Measurements from ENCODE around the gene GLI2.
A peak's percentile ranks its signal among the peaks of the same experiment; 100 is the strongest.

GLI2 gene

GRCh38 chr2:120720231-120720630, 15.4 kb upstream of the GLI2 start:
- Histone ChIP-seq H3K27me3 (ENCODE audit: control insufficient read depth in 3 of 3, insufficient read depth in 3 of 3, low read depth in 1 of 3, low read length in 3 of 3) (peaks cover 0 to 18% (median 0%) of the 10 kb centered on the region in 3 experiments), H3K9me3 (replicated peaks in 1 of 2; ENCODE audit: control insufficient read depth in 2 of 2, insufficient read depth in 1 of 2, low read depth in 1 of 2, low read length in 2 of 2) (peaks cover 0 to 3% of the 10 kb centered on the region in 2 donors), H3K4me3 (ENCODE audit: low read length in 2 of 2) (no peak overlapping the region), H4K8ac (ENCODE audit: low read depth, low read length) (no peak overlapping the region), H3K18ac (ENCODE audit: low read length) (no peak overlapping the region), H4K91ac (ENCODE audit: low read depth, low read length, poor library complexity) (no peak overlapping the region), H2BK12ac (ENCODE audit: low read length) (no peak overlapping the region), H3K4me2 (ENCODE audit: insufficient read depth, low read length, poor library complexity, severe bottlenecking) (no peak overlapping the region), H3K79me1 (ENCODE audit: low read depth, low read length) (no peaks in the 10 kb centered on the region), H2BK5ac (ENCODE audit: low read length) (no peak overlapping the region), H3K4ac (ENCODE audit: low read length) (peak overlapping the region; percentile 71), H2AK5ac (ENCODE audit: low read depth, low read length) (no peak overlapping the region), H3K14ac (ENCODE audit: low read length) (no peak overlapping the region), H2AFZ (ENCODE audit: low read length) (no peak overlapping the region), H2BK15ac (ENCODE audit: low read length) (no peak overlapping the region), H3K36me3 (replicated peaks in 1 of 2; ENCODE audit: control insufficient read depth in 2 of 2, insufficient read depth in 2 of 2, low read length in 2 of 2) (no peaks in the 10 kb centered on the region), H3K9ac (ENCODE audit: low read depth, low read length, poor library complexity) (no peak overlapping the region), H3K27ac (replicated peaks; ENCODE audit: low read length) (no peak overlapping the region), H2BK120ac (ENCODE audit: low read depth, low read length) (no peak overlapping the region), H3K23ac (ENCODE audit: low read depth, low read length, poor library complexity) (no peak overlapping the region), H3K4me1 (ENCODE audit: control insufficient read depth in 2 of 2, insufficient read depth in 1 of 2, low read depth in 1 of 2, low read length in 2 of 2) (peaks cover 12 to 13% of the 10 kb centered on the region in 2 donors)
- WGBS, 2 donors (ENCODE audit: extremely low coverage in 2 of 2, insufficient read length in 2 of 2, insufficient replicate concordance in 1 of 2), result no CpG with 5 or more reads among the region's 7 CpGs
- DNase-seq (ENCODE audit: low spot score), result no peak

- no peak overlapping the region for H4K91ac ChIP-seq (ENCODE audit: low read depth, low read length, poor library complexity)
- H2AK5ac ChIP-seq (ENCODE audit: low read depth, low read length), result no peak overlapping the region
- H3K4ac ChIP-seq (ENCODE audit: low read length), result no peak overlapping the region
- no peak overlapping the region for H4K8ac ChIP-seq (ENCODE audit: low read depth, low read length)
- H2BK5ac ChIP-seq (ENCODE audit: low read length), result no peak overlapping the region
- H3K36me3 ChIP-seq (replicated peaks in 1 of 2; ENCODE audit: control insufficient read depth in 2 of 2, insufficient read depth in 2 of 2, low read length in 2 of 2), result no peaks in the 10 kb centered on the region
- H3K18ac ChIP-seq (ENCODE audit: low read length), result peak overlapping the region; percentile 16
- WGBS, 2 donors (ENCODE audit: extremely low coverage in 2 of 2, insufficient read length in 2 of 2, insufficient replicate concordance in 1 of 2), result no CpG with 5 or more reads among the region's 8 CpGs
- no peak overlapping the region for H3K4me2 ChIP-seq (ENCODE audit: insufficient read depth, low read length, poor library complexity, severe bottlenecking)
- H3K27me3 ChIP-seq (ENCODE audit: control insufficient read depth in 3 of 3, insufficient read depth in 3 of 3, low read depth in 1 of 3, low read length in 3 of 3), result peaks cover 0 to 17% (median 0%) of the 10 kb centered on the region in 3 experiments
- H3K79me1 ChIP-seq (ENCODE audit: low read depth, low read length), result no peaks in the 10 kb centered on the region
- no peak for DNase-seq (ENCODE audit: low spot score)
- H3K4me1 ChIP-seq (ENCODE audit: control insufficient read depth in 2 of 2, insufficient read depth in 1 of 2, low read depth in 1 of 2, low read length in 2 of 2), result peaks cover 12 to 13% of the 10 kb centered on the region in 2 donors
- no peak overlapping the region for H2BK120ac ChIP-seq (ENCODE audit: low read depth, low read length)
- no peak overlapping the region for H2BK15ac ChIP-seq (ENCODE audit: low read length)
- H3K14ac ChIP-seq (ENCODE audit: low read length), result no peak overlapping the region
- no peak overlapping the region for H3K23ac ChIP-seq (ENCODE audit: low read depth, low read length, poor library complexity)
- H2BK12ac ChIP-seq (ENCODE audit: low read length), result no peak overlapping the region
- peaks cover 5 to 6% of the 10 kb centered on the region in 2 donors for H3K9me3 ChIP-seq (replicated peaks in 1 of 2; ENCODE audit: control insufficient read depth in 2 of 2, insufficient read depth in 1 of 2, low read depth in 1 of 2, low read length in 2 of 2)
- no peak overlapping the region for H3K4me3 ChIP-seq (ENCODE audit: low read length in 2 of 2)
- no peak overlapping the region for H3K9ac ChIP-seq (ENCODE audit: low read depth, low read length, poor library complexity)
- no peak overlapping the region for H3K27ac ChIP-seq (replicated peaks; ENCODE audit: low read length)
- no peak overlapping the region for H2AFZ ChIP-seq (ENCODE audit: low read length)
Observed at GRCh38 chr2:120720746-120721375, 14.8 kb upstream of the GLI2 start.

- H3K4ac ChIP-seq (ENCODE audit: low read length), result no peak overlapping the region
- H3K9ac ChIP-seq (ENCODE audit: low read depth, low read length, poor library complexity), result no peak overlapping the region
- H3K36me3 ChIP-seq (replicated peaks in 1 of 2; ENCODE audit: control insufficient read depth in 2 of 2, insufficient read depth in 2 of 2, low read length in 2 of 2), result no peaks in the 10 kb centered on the region
- no CpG with 5 or more reads among the region's 9 CpGs for WGBS, 2 donors (ENCODE audit: extremely low coverage in 2 of 2, insufficient read length in 2 of 2, insufficient replicate concordance in 1 of 2)
- H3K4me1 ChIP-seq (ENCODE audit: control insufficient read depth in 2 of 2, insufficient read depth in 1 of 2, low read depth in 1 of 2, low read length in 2 of 2), result peaks cover 12 to 13% of the 10 kb centered on the region in 2 donors
- H4K8ac ChIP-seq (ENCODE audit: low read depth, low read length), result no peak overlapping the region
- no peak for DNase-seq (ENCODE audit: low spot score)
- peak overlapping the region; percentile 69 for H3K18ac ChIP-seq (ENCODE audit: low read length)
- no peaks in the 10 kb centered on the region for H3K79me1 ChIP-seq (ENCODE audit: low read depth, low read length)
- peak overlapping the region; percentile 86 for H2AFZ ChIP-seq (ENCODE audit: low read length)
- H2BK5ac ChIP-seq (ENCODE audit: low read length), result peak overlapping the region; percentile 49
- peaks cover 9 to 13% of the 10 kb centered on the region in 2 donors for H3K9me3 ChIP-seq (replicated peaks in 1 of 2; ENCODE audit: control insufficient read depth in 2 of 2, insufficient read depth in 1 of 2, low read depth in 1 of 2, low read length in 2 of 2)
- H2AK5ac ChIP-seq (ENCODE audit: low read depth, low read length), result no peak overlapping the region
- peaks cover 0 to 5% (median 0%) of the 10 kb centered on the region in 3 experiments for H3K27me3 ChIP-seq (ENCODE audit: control insufficient read depth in 3 of 3, insufficient read depth in 3 of 3, low read depth in 1 of 3, low read length in 3 of 3)
- H2BK15ac ChIP-seq (ENCODE audit: low read length), result no peak overlapping the region
- H3K4me2 ChIP-seq (ENCODE audit: insufficient read depth, low read length, poor library complexity, severe bottlenecking), result no peak overlapping the region
- peak overlapping the region; percentile 17 for H3K27ac ChIP-seq (replicated peaks; ENCODE audit: low read length)
- peak overlapping the region; percentile 4 for H2BK12ac ChIP-seq (ENCODE audit: low read length)
- no peak overlapping the region for H3K23ac ChIP-seq (ENCODE audit: low read depth, low read length, poor library complexity)
- H3K4me3 ChIP-seq (ENCODE audit: low read length in 2 of 2), result no peak overlapping the region
- no peak overlapping the region for H2BK120ac ChIP-seq (ENCODE audit: low read depth, low read length)
- no peak overlapping the region for H3K14ac ChIP-seq (ENCODE audit: low read length)
- no peak overlapping the region for H4K91ac ChIP-seq (ENCODE audit: low read depth, low read length, poor library complexity)
Observed at GRCh38 chr2:120722246-120722567, 13.5 kb upstream of the GLI2 start.

- Histone ChIP-seq H3K4ac (ENCODE audit: low read length) (no peak overlapping the region), H3K18ac (ENCODE audit: low read length) (no peak overlapping the region), H3K27ac (replicated peaks; ENCODE audit: low read length) (peak overlapping the region; percentile 62), H3K9me3 (replicated peaks in 1 of 2; ENCODE audit: control insufficient read depth in 2 of 2, insufficient read depth in 1 of 2, low read depth in 1 of 2, low read length in 2 of 2) (peaks cover 9 to 13% of the 10 kb centered on the region in 2 donors), H3K27me3 (ENCODE audit: control insufficient read depth in 3 of 3, insufficient read depth in 3 of 3, low read depth in 1 of 3, low read length in 3 of 3) (peaks cover 0 to 3% (median 0%) of the 10 kb centered on the region in 3 experiments), H3K4me3 (ENCODE audit: low read length in 2 of 2) (no peak overlapping the region), H3K14ac (ENCODE audit: low read length) (no peak overlapping the region), H3K4me1 (ENCODE audit: control insufficient read depth in 2 of 2, insufficient read depth in 1 of 2, low read depth in 1 of 2, low read length in 2 of 2) (peaks cover 12% of the 10 kb centered on the region in 2 donors), H2BK120ac (ENCODE audit: low read depth, low read length) (no peak overlapping the region), H3K4me2 (ENCODE audit: insufficient read depth, low read length, poor library complexity, severe bottlenecking) (no peak overlapping the region), H2BK12ac (ENCODE audit: low read length) (no peak overlapping the region), H4K8ac (ENCODE audit: low read depth, low read length) (no peak overlapping the region), H2BK15ac (ENCODE audit: low read length) (no peak overlapping the region), H3K23ac (ENCODE audit: low read depth, low read length, poor library complexity) (no peak overlapping the region), H3K36me3 (replicated peaks in 1 of 2; ENCODE audit: control insufficient read depth in 2 of 2, insufficient read depth in 2 of 2, low read length in 2 of 2) (no peaks in the 10 kb centered on the region), H2AK5ac (ENCODE audit: low read depth, low read length) (peak overlapping the region; percentile 9), H3K9ac (ENCODE audit: low read depth, low read length, poor library complexity) (no peak overlapping the region), H2BK5ac (ENCODE audit: low read length) (peak overlapping the region; percentile 18), H2AFZ (ENCODE audit: low read length) (peak overlapping the region; percentile 86), H4K91ac (ENCODE audit: low read depth, low read length, poor library complexity) (no peak overlapping the region), H3K79me1 (ENCODE audit: low read depth, low read length) (no peaks in the 10 kb centered on the region)
- no peak for DNase-seq (ENCODE audit: low spot score)
- WGBS, 2 donors (ENCODE audit: extremely low coverage in 2 of 2, insufficient read length in 2 of 2, insufficient replicate concordance in 1 of 2), result no CpG with 5 or more reads among the region's 11 CpGs
Observed at GRCh38 chr2:120722568-120723421, 12.9 kb upstream of the GLI2 start.

Measured in neuronal stem cell (in vitro differentiated cells).